ENCODE data around the gene ANKRD13B. TPM values are rescaled to one million over a fixed set of nuclear protein-coding genes. Genes with fewer than 3 reads are reported as not detected.
"Not testable (repeated sequence)": the region's sequence is repeated elsewhere in the genome, so short reads cannot be mapped to it uniquely, and the experiment has no call there.

The ANKRD13B gene
- total RNA-seq, 2 donors from 2014 or later, result 2.7 to 30.0 TPM

DNA sequence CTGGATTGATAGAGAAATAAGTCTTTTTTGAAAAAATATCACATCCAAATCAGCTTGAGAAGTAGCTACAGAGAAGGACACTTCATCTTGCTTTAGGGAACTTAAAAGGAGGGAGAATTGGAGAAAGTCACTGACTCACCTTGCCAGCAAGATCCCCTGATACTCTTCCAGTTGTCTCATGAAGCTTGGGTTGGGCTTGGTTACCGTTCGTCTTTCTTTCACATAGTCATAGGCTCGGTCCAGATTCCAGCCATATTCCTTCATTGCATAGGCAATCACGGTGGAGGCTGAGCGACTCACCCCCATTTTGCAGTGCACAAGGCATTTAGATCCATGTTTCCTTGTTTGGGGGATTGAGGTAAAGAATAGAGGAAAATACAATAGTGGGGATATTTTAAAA, 55.1 kb downstream of the ANKRD13B start:
- 93% methylated on average over 5 of the region's 5 CpGs for WGBS
- TF ChIP-seq POLR2AphosphoS5 (IDR thresholded peaks at IDR 0.05) (no peak), POLR2A (IDR thresholded peaks at IDR 0.05) (no peak)
- TF ChIP-seq, protein P1, sequence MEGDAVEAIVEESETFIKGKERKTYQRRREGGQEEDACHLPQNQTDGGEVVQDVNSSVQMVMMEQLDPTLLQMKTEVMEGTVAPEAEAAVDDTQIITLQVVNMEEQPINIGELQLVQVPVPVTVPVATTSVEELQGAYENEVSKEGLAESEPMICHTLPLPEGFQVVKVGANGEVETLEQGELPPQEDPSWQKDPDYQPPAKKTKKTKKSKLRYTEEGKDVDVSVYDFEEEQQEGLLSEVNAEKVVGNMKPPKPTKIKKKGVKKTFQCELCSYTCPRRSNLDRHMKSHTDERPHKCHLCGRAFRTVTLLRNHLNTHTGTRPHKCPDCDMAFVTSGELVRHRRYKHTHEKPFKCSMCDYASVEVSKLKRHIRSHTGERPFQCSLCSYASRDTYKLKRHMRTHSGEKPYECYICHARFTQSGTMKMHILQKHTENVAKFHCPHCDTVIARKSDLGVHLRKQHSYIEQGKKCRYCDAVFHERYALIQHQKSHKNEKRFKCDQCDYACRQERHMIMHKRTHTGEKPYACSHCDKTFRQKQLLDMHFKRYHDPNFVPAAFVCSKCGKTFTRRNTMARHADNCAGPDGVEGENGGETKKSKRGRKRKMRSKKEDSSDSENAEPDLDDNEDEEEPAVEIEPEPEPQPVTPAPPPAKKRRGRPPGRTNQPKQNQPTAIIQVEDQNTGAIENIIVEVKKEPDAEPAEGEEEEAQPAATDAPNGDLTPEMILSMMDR (IDR thresholded peaks at IDR 0.05), result no peak
- intact Hi-C loops (cut with DNase I), result no loop called here
- H3K4me1 ChIP-seq (replicated peaks), result no peaks in the 10 kb centered on the region
- H3K4me3 ChIP-seq, result no peak overlapping the region
- H3K9me3 ChIP-seq, result no peaks in the 10 kb centered on the region
- no peaks in the 10 kb centered on the region for H3K27me3 ChIP-seq (replicated peaks; ENCODE audit: insufficient read depth)
- no peaks in the 10 kb centered on the region for H3K36me3 ChIP-seq
- DNase-seq (ENCODE audit: low spot score), result no peak
- no peak overlapping the region for H3K27ac ChIP-seq

DNA sequence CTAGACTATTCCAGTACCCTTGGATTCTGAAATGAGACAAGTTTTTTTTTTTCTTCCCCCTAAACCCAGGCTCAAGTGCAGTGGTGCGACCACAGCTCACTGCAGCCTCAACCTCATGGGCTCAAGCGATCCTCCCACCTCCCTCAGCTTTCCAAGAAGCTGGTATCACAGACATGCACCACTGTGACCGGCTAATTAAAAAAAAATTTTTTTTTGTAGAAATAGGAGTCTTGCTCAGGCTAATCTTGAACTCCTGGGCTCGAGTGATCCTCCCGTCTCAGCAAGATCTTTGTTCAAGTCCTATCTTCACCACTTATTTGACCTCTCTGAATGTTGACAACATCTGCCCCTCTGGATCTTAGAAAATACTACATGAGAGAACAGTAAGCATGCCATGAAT, 56.4 kb downstream of the ANKRD13B start:
- H3K27me3 ChIP-seq (replicated peaks; ENCODE audit: insufficient read depth), result no peaks in the 10 kb centered on the region
- H3K4me3 ChIP-seq, result no peak overlapping the region
- H3K27ac ChIP-seq, result no peak overlapping the region
- H3K36me3 ChIP-seq, result no peaks in the 10 kb centered on the region
- H3K9me3 ChIP-seq, result no peaks in the 10 kb centered on the region
- TF ChIP-seq POLR2AphosphoS5 (IDR thresholded peaks at IDR 0.05) (no peak), POLR2A (IDR thresholded peaks at IDR 0.05) (no peak)
- TF ChIP-seq, protein P1 (IDR thresholded peaks at IDR 0.05), result no peak
- intact Hi-C loops (cut with DNase I), result no loop called here
- no peak for DNase-seq (ENCODE audit: low spot score)
- 95% methylated on average over 5 of the region's 5 CpGs for WGBS
- no peaks in the 10 kb centered on the region for H3K4me1 ChIP-seq (replicated peaks)

DNA sequence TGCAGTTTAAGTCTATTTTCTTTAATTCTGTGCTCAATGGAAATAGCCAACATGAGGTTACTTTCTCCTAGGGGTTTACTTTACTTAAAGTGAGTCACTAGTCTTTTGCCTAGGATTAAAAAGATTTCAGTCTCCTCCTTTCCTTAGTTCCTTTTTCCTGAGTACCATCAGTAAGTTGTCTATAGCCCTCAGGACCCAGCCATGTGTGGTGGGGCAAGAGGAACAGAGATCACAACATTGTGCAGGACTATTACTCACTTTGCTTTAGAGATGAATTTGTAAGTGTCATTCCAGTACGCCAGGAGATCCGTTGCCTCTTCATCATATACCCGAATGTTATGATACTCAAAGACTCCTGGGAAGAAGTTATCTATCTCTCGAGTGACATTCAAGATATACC, 57.5 kb downstream of the ANKRD13B start:
- H3K4me1 ChIP-seq (replicated peaks), result no peaks in the 10 kb centered on the region
- no peak overlapping the region for H3K4me3 ChIP-seq
- H3K27me3 ChIP-seq (replicated peaks; ENCODE audit: insufficient read depth), result no peaks in the 10 kb centered on the region
- DNase-seq (ENCODE audit: low spot score), result no peak
- intact Hi-C loops (cut with DNase I), result no loop called here
- 92% methylated on average over 4 of the region's 4 CpGs for WGBS
- H3K27ac ChIP-seq, result no peak overlapping the region
- no peaks in the 10 kb centered on the region for H3K9me3 ChIP-seq
- no peaks in the 10 kb centered on the region for H3K36me3 ChIP-seq
- TF ChIP-seq POLR2AphosphoS5 (IDR thresholded peaks at IDR 0.05) (no peak), POLR2A (IDR thresholded peaks at IDR 0.05) (no peak)
- TF ChIP-seq, protein P1 (IDR thresholded peaks at IDR 0.05), result no peak

DNA sequence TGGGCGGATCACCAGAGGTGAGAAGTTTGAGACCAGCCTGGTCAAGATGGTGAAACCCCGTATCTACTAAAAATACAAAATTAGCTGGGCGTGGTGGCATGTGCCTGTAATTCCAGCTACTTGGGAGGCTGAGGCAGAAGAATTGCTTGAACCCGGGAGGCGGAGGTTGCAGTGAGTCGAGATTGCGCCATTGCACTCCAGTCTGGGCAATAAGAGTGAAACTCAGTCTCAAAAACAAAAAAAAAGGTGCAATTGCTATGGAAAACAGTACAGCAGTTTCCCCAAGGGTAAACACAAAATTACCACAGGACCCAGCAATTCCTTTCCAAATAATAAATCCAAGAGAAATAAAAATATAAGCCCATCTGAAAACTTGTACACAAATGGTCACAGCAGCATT, 59.0 kb downstream of the ANKRD13B start:
- H3K9me3 ChIP-seq; DNase-seq (ENCODE audit: low spot score); H3K27me3 ChIP-seq (replicated peaks; ENCODE audit: insufficient read depth); H3K27ac ChIP-seq; H3K36me3 ChIP-seq; H3K4me1 ChIP-seq (replicated peaks); intact Hi-C loops (cut with DNase I); H3K4me3 ChIP-seq: not testable (repeated sequence)
- 96% methylated on average over 7 of the region's 7 CpGs for WGBS

DNA sequence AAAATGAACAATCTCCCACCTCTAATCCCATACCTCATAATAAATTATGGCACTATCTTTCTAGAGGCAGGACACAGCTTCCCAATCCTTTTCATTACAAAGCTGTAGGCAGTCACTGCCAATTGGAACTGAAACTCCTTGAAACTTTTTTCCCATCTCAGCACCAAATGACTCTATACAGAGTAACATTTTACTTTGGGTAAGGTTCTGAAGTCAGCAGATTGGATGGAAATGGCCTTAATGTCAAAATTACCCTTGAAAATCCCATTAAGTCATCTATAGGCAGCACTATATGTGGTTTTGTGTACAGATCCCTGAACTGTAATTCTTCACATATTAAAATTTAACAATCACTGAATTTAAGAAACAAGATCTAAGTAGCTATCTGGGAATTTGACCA, 60.0 kb downstream of the ANKRD13B start:
- H3K4me3 ChIP-seq, result no peak overlapping the region
- H3K4me1 ChIP-seq (replicated peaks), result no peaks in the 10 kb centered on the region
- no peaks in the 10 kb centered on the region for H3K9me3 ChIP-seq
- no peaks in the 10 kb centered on the region for H3K27me3 ChIP-seq (replicated peaks; ENCODE audit: insufficient read depth)
- H3K36me3 ChIP-seq, result no peaks in the 10 kb centered on the region
- intact Hi-C loops (cut with DNase I), result no loop called here
- H3K27ac ChIP-seq, result no peak overlapping the region
- DNase-seq (ENCODE audit: low spot score), result no peak
- TF ChIP-seq, protein P1 (IDR thresholded peaks at IDR 0.05), result no peak
- TF ChIP-seq POLR2A (IDR thresholded peaks at IDR 0.05) (no peak), POLR2AphosphoS5 (IDR thresholded peaks at IDR 0.05) (no peak)
